Duodenal mucosa (tissue), 2 donors: ENCODE data around the gene KCNC4.

Experiments
- H3K27ac ChIP-seq: one replicate; pipeline ENCODE4 v1.7.0; 2013; ENCODE audit warnings: low read depth, low read length
- H3K27me3 ChIP-seq, 2 donors: one replicate each; pipeline ENCODE4 v1.7.0; 2013; ENCODE audit warnings: low read length in 2 of 2, control low read depth in 1 of 2; ENCODE audit not compliant: insufficient read depth in 2 of 2, control insufficient read depth in 1 of 2
- H3K36me3 ChIP-seq, 2 donors: one replicate each; pipeline ENCODE4 v1.7.0; 2013; ENCODE audit warnings: low read length in 2 of 2, control low read depth in 1 of 2; ENCODE audit not compliant: insufficient read depth in 2 of 2, control insufficient read depth in 1 of 2
- H3K4me1 ChIP-seq, 2 donors: one replicate each; pipeline ENCODE4 v1.7.0; 2013; ENCODE audit warnings: low read length in 2 of 2, control low read depth in 1 of 2; ENCODE audit not compliant: insufficient read depth in 2 of 2, control insufficient read depth in 1 of 2
- H3K4me3 ChIP-seq, 2 donors: one replicate each; pipeline ENCODE4 v1.7.0; 2013; ENCODE audit warnings: low read length in 2 of 2, low read depth in 1 of 2
- H3K9ac ChIP-seq, 2 donors: one replicate each; pipeline ENCODE4 v1.7.0; 2013; ENCODE audit warnings: low read length in 2 of 2, low read depth in 1 of 2
- H3K9me3 ChIP-seq, 2 donors: one replicate each; pipeline ENCODE4 v1.7.0; 2013; ENCODE audit warnings: low read length in 2 of 2, control low read depth in 1 of 2; ENCODE audit not compliant: control insufficient read depth in 1 of 2

Gene KCNC4

DNA sequence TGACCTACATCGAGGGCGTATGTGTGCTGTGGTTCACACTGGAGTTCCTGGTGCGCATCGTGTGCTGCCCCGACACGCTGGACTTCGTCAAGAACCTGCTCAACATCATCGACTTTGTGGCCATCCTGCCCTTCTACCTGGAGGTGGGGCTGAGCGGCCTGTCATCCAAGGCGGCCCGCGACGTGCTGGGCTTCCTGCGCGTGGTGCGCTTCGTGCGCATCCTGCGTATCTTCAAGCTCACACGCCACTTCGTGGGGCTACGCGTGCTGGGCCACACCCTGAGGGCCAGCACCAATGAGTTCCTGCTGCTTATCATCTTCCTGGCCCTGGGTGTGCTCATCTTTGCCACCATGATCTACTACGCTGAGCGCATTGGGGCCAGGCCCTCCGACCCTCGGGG, 13.0 kb downstream of the KCNC4 start:
- Histone ChIP-seq H3K27me3 (no peaks in the 10 kb centered on the region), H3K9ac (no peak overlapping the region), H3K36me3 (peaks cover 0 to 8% of the 10 kb centered on the region in 2 donors), H3K27ac (no peak overlapping the region), H3K9me3 (no peaks in the 10 kb centered on the region), H3K4me3 (no peak overlapping the region), H3K4me1 (peaks cover 0 to 7% of the 10 kb centered on the region in 2 donors)

DNA sequence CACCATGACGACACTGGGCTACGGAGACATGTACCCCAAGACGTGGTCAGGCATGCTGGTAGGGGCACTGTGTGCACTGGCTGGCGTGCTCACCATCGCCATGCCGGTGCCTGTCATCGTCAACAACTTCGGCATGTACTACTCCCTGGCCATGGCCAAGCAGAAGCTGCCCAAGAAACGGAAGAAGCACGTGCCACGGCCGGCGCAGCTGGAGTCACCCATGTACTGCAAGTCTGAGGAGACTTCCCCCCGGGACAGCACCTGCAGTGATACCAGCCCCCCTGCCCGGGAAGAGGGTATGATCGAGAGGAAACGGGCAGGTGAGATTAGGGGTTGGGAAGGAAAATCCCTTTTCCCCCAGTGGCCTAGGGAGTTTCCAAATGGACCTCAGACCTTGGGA, 13.5 kb downstream of the KCNC4 start:
- Histone ChIP-seq H3K4me1 (peaks cover 0 to 7% of the 10 kb centered on the region in 2 donors), H3K27ac (no peak overlapping the region), H3K27me3 (no peaks in the 10 kb centered on the region), H3K9me3 (no peaks in the 10 kb centered on the region), H3K9ac (no peak overlapping the region), H3K36me3 (peaks cover 0 to 8% of the 10 kb centered on the region in 2 donors), H3K4me3 (no peak overlapping the region)

DNA sequence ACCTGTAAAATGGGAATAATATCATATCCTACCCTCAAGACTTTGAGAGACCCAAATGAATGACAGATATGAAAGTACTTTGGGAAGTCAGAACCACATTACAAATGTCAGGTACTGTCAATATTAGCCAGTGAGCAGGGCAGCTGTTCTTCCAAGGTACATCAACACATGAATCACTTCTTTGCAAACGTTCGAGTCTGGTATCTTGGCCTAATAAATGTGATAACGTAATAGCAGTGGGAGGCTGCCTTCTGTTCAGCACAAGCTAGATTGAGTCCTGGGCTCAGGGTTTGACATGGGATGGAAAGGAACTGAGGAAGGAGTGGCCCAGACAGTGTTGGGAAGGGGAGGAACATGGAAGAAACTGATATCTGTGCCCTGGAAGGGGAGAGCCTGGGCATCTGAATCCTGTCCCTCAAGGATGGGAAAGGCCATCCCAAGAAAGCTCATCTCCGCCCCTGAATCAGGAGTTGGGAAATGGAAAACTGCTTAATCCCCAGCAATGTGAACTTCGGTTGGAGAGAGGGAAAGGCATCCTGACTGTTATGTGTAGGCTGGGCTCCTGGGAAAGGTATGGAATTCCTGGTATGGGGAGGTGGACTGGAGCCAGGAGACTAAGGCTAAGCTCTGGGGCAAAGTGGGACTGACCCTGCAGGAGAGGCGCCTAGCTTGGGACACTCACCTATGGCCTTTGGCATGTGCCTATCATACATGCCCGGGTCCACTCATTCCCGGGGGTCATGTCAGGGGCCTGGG, 14.3 kb downstream of the KCNC4 start:
- Histone ChIP-seq H3K36me3 (peaks cover 0 to 8% of the 10 kb centered on the region in 2 donors), H3K9me3 (no peaks in the 10 kb centered on the region), H3K27me3 (no peaks in the 10 kb centered on the region), H3K9ac (no peak overlapping the region), H3K27ac (no peak overlapping the region), H3K4me1 (peaks cover 0 to 7% of the 10 kb centered on the region in 2 donors), H3K4me3 (no peak overlapping the region)

DNA sequence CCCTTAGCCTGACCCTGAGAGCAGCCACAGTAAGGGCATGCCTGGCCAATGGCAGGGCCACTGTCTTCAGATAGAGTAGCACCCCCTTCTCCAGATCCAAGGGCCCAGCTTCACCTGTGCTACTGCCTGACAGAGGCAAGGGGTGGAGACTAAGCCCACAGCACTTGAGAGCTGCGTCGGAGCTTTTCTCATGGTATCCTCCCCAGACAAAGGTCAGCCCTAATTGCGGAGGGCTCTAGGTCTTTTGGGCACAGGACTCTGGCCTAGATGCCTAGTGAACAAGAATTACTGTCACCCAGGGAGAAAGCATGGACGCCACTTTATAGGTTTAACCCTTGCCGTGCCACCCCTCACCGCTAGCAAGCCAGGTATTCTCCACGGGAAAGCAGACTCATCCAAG, 15.1 kb downstream of the KCNC4 start:
- Histone ChIP-seq H3K36me3 (peaks cover 0 to 8% of the 10 kb centered on the region in 2 donors), H3K27me3 (no peaks in the 10 kb centered on the region), H3K4me1 (peaks cover 0 to 7% of the 10 kb centered on the region in 2 donors), H3K9ac (no peak overlapping the region), H3K27ac (no peak overlapping the region), H3K9me3 (no peaks in the 10 kb centered on the region), H3K4me3 (no peak overlapping the region)

DNA sequence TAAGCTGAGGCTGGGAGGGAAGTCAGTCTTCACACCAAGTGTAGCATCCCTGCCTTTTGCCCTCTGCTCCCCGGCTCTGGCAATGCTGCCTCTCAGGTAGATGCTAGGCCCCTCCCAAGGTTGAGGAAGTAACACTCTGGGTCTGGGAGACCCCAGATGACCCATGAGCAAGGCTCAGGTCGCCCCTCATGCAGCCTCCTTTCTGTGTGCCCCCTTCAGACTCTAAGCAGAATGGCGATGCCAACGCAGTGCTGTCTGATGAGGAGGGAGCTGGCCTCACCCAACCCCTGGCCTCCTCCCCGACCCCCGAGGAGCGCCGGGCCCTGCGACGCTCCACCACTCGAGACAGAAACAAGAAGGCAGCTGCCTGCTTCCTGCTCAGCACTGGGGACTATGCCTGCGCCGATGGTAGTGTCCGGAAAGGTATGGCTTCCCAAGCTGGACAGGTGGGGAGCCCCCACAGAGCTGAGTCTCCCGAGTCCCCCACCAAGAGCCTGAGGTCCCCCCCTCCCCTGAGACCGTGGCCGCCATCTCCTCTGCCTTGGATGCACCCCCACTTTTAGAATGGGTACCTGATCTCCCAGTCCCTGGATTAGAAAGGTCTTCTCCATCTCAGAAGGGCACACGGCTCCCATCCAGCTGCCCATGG, 15.8 kb downstream of the KCNC4 start:
- Histone ChIP-seq H3K9me3 (no peaks in the 10 kb centered on the region), H3K9ac (no peak overlapping the region), H3K4me1 (peaks cover 0 to 7% of the 10 kb centered on the region in 2 donors), H3K36me3 (peaks cover 0 to 8% of the 10 kb centered on the region in 2 donors), H3K4me3 (no peak overlapping the region), H3K27ac (no peak overlapping the region), H3K27me3 (no peaks in the 10 kb centered on the region)

DNA sequence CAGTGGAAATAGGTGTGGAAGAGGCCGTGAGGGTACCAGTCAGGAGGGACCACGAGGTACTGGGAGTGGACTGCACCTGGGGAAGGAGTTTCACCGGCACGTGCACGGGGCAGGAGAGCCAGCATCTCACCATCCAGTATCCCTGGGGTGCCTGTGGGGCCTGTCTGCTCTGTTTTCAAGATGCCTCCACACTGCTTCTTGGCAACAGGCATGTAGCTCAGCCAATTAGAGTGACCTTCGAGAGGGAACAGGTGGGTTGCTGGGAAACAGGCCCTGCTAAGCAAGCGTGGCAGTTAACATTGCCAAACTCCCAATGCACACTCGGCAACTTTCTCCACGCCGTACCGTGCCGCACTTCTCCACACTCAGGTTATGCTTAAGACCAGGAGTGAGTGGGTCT, 17.7 kb downstream of the KCNC4 start:
- H3K36me3 ChIP-seq, result peaks cover 0 to 11% of the 10 kb centered on the region in 2 donors
- H3K27ac ChIP-seq, result no peak overlapping the region
- H3K4me1 ChIP-seq, result peaks cover 0 to 7% of the 10 kb centered on the region in 2 donors
- no peak overlapping the region for H3K9ac ChIP-seq
- H3K4me3 ChIP-seq, result no peak overlapping the region
- no peaks in the 10 kb centered on the region for H3K27me3 ChIP-seq
- no peaks in the 10 kb centered on the region for H3K9me3 ChIP-seq

DNA sequence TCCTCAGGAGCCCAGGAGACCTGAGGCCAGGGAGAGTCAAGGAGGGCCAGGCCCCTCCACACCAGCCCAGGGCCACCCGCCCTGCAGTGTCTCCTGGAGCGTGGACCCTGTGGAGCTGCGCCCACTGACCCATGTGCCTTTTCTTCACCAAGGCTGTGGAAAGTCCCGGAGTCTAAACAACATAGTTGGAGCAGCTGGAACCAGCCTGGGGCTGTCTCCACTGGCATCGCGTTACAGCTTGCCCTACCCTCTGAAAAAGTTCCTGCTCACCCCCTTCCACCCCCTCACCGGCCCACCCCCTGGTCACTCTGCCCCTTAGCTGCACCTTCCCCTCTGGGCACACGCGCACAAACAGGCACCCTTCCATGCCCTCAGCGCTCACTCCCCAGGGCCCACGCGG, 18.3 kb downstream of the KCNC4 start:
- Histone ChIP-seq H3K9me3 (no peaks in the 10 kb centered on the region), H3K4me3 (no peak overlapping the region), H3K27me3 (no peaks in the 10 kb centered on the region), H3K4me1 (peaks cover 0 to 7% of the 10 kb centered on the region in 2 donors), H3K9ac (no peak overlapping the region), H3K27ac (no peak overlapping the region), H3K36me3 (peaks cover 0 to 7% of the 10 kb centered on the region in 2 donors)

DNA sequence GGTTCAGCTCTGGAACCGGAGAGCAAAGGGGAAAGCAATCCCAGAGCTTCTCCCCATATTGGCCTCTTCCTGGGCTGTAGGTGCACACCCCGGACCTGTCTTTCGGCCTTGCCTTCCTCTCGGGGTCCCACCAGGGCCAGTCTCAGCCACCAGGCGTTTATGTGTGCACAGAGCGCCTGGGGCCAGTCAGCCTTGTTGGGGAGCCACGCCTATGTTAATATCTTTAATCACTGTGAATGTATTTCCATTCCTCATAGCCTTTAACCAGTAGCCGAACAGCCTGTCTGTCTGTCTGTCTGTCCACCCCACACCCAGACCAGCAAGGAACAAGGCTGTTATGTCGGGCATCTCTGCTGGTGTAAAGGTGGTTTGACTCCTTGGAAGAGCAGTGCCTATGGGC, 18.8 kb downstream of the KCNC4 start:
- Histone ChIP-seq H3K9me3 (no peaks in the 10 kb centered on the region), H3K4me1 (peaks cover 0 to 7% of the 10 kb centered on the region in 2 donors), H3K27ac (no peak overlapping the region), H3K36me3 (peaks cover 0 to 3% of the 10 kb centered on the region in 2 donors), H3K9ac (no peak overlapping the region), H3K4me3 (no peak overlapping the region), H3K27me3 (no peaks in the 10 kb centered on the region)

DNA sequence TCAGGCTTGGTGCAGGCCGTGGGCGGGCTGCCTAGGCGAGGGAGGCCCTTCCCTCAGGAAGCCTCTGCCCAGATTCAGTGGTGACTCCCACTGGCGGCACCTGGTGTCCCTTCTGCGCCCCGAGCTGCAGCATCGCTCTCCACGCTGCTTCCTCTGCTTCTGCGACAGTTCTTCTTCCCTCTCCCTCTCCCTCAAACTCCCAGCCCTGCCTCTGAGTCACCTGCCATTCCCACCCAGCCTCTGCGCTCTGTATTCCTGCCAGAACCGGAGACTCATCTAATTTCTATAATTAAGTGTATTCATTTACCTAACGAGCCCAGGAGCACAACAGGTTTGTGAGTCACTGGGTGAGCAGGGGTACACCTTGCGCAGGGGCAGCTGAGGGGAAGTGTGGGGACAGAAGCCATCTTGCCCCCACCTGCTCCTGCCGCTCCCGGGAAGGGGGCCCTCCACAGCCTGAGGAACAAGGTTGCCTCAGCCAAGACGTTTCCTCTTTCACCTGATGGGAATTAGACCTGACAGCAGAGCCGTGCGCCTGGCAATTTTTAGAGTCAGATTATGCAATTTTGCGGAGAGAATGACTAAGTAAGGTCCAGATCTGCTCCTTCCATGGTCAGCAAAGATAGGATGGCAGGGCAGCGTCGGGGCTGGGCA, 19.4 kb downstream of the KCNC4 start:
- no peak overlapping the region for H3K9ac ChIP-seq
- H3K36me3 ChIP-seq, result peaks cover 0 to 3% of the 10 kb centered on the region in 2 donors
- H3K4me1 ChIP-seq, result peaks cover 0 to 7% of the 10 kb centered on the region in 2 donors
- no peaks in the 10 kb centered on the region for H3K9me3 ChIP-seq
- no peaks in the 10 kb centered on the region for H3K27me3 ChIP-seq
- H3K27ac ChIP-seq, result no peak overlapping the region
- no peak overlapping the region for H3K4me3 ChIP-seq
